Natural killer cell treated with Interleukin-12 subunit alpha and Interleukin-12 subunit beta and Interleukin-15 and Interleukin-18, amount 100 ng/mL, for 72 hours (primary cell): Measurements from ENCODE around the gene GGCT. TPM values are rescaled to one million over a fixed set of nuclear protein-coding genes. Genes with fewer than 3 reads are reported as not detected.

ENCODE experiments used
- ATAC-seq, 2 donors: fragments of 150-1000 bp; cut with Tn5 transposase in 1 of 2; sonication (Bioruptor Pico), chemical (Tn5 transposase) in 1 of 2; 2 replicates each; pipeline ENCODE4 v1.10.0; 2021
- DNase-seq: peaks from one replicate; pipeline ENCODE4 v3.0.0; 2022; ENCODE audit warnings: low spot score
- H3K27ac Mint-ChIP-seq, 2 donors: 1 replicate in 1 of 2; 2 replicates in 1 of 2; pipeline ENCODE4 v1.8.0; 2022; ENCODE audit warnings: mixed read lengths in 2 of 2, mild to moderate bottlenecking in 1 of 2, moderate library complexity in 1 of 2
- H3K27me3 Mint-ChIP-seq, 2 donors: 1 replicate in 1 of 2; 2 replicates in 1 of 2; pipeline ENCODE4 v1.8.0; 2022; ENCODE audit warnings: mixed read lengths in 2 of 2
- H3K36me3 Mint-ChIP-seq: one replicate; pipeline ENCODE4 v1.8.0; 2022; ENCODE audit warnings: mixed read lengths
- H3K4me1 Mint-ChIP-seq, 2 donors: 1 replicate in 1 of 2; 2 replicates in 1 of 2; pipeline ENCODE4 v1.8.0; 2022; ENCODE audit warnings: low read depth in 2 of 2, mixed read lengths in 2 of 2, mild to moderate bottlenecking in 1 of 2
- H3K4me3 Mint-ChIP-seq: one replicate; pipeline ENCODE4 v1.8.0; 2022; ENCODE audit warnings: mixed read lengths
- H3K9me3 Mint-ChIP-seq: 2 replicates; pipeline ENCODE4 v1.8.0; 2022; ENCODE audit warnings: mixed read lengths
- total RNA-seq, 2 donors: library from RNA; stranded (reverse); gene quantifications; one replicate each; pipeline ENCODE4 v1.2.3, GENCODE V29; 2022

Gene GGCT
- total RNA-seq, 2 donors from 2014 or later: 37.9 to 61.7 TPM

GRCh38 chr7:30458311-30458710, 46.3 kb downstream of the GGCT start:
- H3K36me3 Mint-ChIP-seq: no peaks in the 10 kb centered on the region
- DNase-seq (no peak), ATAC-seq (no peak)
- peaks cover 0 to 9% of the 10 kb centered on the region in 2 donors for H3K4me1 Mint-ChIP-seq
- no peaks in the 10 kb centered on the region for H3K27me3 Mint-ChIP-seq
- H3K4me3 Mint-ChIP-seq: no peak overlapping the region
- no peaks in the 10 kb centered on the region for H3K9me3 Mint-ChIP-seq
- H3K27ac Mint-ChIP-seq: no peak overlapping the region

GRCh38 chr7:30453921-30454320, 50.7 kb downstream of the GGCT start:
- Mint-ChIP-seq H3K36me3 (no peaks in the 10 kb centered on the region), H3K27me3 (no peaks in the 10 kb centered on the region), H3K9me3 (no peaks in the 10 kb centered on the region), H3K27ac (no peak overlapping the region), H3K4me1 (no peaks in the 10 kb centered on the region), H3K4me3 (no peak overlapping the region)
- no peak for ATAC-seq
- DNase-seq: no peak

GRCh38 chr7:30453016-30453415, 51.6 kb downstream of the GGCT start:
- H3K4me3 Mint-ChIP-seq: no peak overlapping the region
- ATAC-seq: no peak
- DNase-seq: no peak
- H3K9me3 Mint-ChIP-seq: no peaks in the 10 kb centered on the region
- no peaks in the 10 kb centered on the region for H3K27me3 Mint-ChIP-seq
- H3K4me1 Mint-ChIP-seq: no peaks in the 10 kb centered on the region
- H3K27ac Mint-ChIP-seq: no peak overlapping the region
- no peaks in the 10 kb centered on the region for H3K36me3 Mint-ChIP-seq

DNA sequence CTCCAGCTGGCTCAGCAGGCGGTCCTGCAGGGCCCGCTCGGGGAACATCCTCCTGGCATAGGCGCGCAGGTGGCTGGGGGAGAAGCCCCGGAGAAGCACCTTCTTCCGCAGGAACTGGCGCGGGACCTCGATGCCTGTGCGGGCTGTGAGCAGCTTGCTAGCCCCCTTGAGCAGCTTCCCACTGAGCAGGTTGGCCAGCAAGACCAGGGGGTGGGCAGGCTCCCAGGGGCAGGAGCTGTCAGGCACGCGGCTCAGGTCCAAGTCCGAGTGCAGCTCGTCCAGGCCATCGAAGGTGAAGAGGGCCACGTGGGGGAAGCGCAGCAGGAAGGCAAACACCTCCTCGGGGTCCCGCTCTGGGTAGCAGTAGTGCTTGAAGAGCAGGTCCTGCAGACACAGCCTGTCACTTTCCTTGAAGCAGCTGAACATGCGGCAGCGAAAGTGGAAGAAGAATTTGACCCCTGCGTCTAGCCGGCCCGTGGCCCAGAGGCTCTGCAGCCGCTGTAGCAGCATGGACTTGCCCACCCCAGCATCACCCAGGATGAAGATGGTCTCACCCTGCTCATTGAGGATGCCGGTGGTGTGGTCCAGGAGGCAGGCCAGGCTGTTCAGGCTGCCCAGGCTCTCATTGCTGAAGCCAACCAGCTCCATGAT, 52.2 kb downstream of the GGCT start:
- H3K36me3 Mint-ChIP-seq: no peaks in the 10 kb centered on the region
- H3K27ac Mint-ChIP-seq: no peak overlapping the region
- no peak for DNase-seq

DNA sequence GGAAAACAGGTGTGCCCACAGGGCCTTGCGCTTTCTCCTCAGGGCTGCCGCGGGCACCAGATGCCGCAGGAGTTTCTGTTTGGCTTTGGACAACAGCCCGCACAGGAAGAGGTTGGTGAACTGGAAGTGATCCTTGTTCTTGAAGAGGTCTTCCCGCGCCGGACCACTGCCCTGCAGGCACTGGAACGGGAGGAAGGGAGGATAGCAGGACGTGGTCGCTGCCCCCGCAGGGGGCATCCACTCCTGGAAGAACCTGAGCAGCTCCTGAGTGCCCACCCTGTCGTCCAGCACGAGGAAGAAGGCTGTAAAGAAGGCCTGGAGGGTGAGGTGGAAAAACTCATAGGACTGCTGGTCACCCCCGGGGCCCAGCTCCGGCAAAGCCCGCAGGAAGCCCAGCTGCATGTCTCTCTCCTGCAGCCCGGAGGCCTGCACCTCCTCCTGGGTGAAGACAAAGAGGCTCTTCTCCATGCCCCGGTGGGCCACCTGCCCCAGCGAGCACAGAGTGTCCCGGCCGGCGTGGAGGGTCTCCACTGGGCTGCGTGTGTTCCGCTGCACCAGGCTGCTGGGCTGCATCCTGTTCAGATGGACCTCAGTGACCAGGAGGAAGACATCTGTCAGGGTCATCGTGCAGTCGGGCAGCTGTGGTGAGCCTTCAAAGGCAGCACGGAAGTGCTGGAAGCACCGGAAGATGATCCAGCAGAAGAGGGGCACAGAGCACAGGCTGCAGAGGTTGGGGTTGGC, 52.9 kb downstream of the GGCT start:
- ATAC-seq: no peak
- no peaks in the 10 kb centered on the region for H3K9me3 Mint-ChIP-seq
- H3K27ac Mint-ChIP-seq: no peak overlapping the region
- no peak for DNase-seq
- H3K27me3 Mint-ChIP-seq: no peaks in the 10 kb centered on the region
- no peaks in the 10 kb centered on the region for H3K36me3 Mint-ChIP-seq
- no peaks in the 10 kb centered on the region for H3K4me1 Mint-ChIP-seq
- no peak overlapping the region for H3K4me3 Mint-ChIP-seq

More for the DNA sequence above, 52.2 kb downstream of the GGCT start:
- no peak for ATAC-seq
- Mint-ChIP-seq H3K4me3 (no peak overlapping the region), H3K4me1 (no peaks in the 10 kb centered on the region), H3K27me3 (no peaks in the 10 kb centered on the region), H3K9me3 (no peaks in the 10 kb centered on the region)

DNA sequence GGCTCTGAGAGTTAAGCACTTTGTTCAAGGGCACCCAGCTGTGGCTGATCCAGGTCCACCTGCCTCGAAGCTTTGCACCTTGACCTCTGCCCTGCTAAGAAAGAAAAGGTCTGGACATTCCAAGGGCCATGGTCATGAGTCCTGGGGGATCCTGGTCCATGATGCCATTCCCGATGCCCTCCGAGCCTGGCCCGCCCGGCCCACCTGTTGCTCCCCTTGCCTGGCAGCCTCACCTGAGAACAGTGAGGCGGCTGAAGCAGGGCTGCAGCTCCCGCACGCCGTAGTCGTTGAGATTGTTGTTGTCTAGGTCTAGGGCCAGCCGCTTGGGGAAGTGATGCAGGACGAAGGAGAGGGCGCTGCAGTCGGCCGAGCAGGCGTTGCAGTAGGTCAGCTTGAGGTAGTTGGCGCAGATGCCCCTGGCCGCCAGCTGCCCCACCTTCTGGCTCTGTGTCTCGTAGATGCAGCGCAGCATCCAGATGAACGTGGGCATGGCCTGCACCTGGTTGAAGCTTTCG, 53.6 kb downstream of the GGCT start:
- peaks cover 2 to 3% of the 10 kb centered on the region in 2 donors for H3K4me1 Mint-ChIP-seq
- H3K9me3 Mint-ChIP-seq: no peaks in the 10 kb centered on the region
- H3K27ac Mint-ChIP-seq: no peak overlapping the region
- ATAC-seq (no peak), DNase-seq (no peak)
- H3K36me3 Mint-ChIP-seq: no peaks in the 10 kb centered on the region
- H3K4me3 Mint-ChIP-seq: no peak overlapping the region
- H3K27me3 Mint-ChIP-seq: no peaks in the 10 kb centered on the region

DNA sequence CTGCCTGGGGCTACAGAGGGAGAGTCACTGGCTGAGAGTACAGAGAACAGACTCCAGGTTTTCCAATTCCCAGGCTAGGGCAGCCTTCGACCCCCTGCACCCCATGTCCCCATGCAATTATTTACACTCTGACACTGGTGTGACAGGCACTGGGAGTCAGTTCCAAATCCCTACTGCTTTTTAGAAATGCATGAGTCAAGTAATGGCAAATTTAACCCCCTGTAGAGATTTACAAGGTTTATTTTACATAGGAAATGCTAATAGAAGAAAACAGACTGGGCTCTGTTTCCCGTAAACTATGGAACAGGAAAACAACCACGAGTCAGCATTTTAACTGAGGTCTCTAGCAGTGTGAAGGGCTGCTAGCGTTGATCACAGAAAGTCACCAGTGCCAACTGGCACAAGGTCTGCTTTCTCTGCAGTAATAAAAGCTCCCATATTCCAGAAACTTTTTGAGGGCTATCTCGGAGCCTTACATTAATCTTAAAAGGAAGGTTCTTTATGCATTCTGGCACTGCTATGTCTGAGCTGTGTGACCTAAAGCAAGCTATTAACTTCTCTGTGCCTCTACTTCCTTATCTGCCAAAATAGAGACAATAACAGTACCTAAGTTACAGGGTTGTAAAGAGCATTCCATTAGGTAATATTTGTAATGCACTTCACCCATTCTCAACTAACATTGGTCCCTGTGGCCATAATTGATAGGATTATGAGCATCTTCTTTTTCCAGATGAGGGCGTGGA, 54.2 kb downstream of the GGCT start:
- H3K27me3 Mint-ChIP-seq: no peaks in the 10 kb centered on the region
- H3K27ac Mint-ChIP-seq: no peak overlapping the region
- no peaks in the 10 kb centered on the region for H3K9me3 Mint-ChIP-seq
- DNase-seq: no peak
- H3K36me3 Mint-ChIP-seq: no peaks in the 10 kb centered on the region
- no peak overlapping the region for H3K4me3 Mint-ChIP-seq
- no peak for ATAC-seq
- peaks cover 6% of the 10 kb centered on the region in 2 donors for H3K4me1 Mint-ChIP-seq

DNA sequence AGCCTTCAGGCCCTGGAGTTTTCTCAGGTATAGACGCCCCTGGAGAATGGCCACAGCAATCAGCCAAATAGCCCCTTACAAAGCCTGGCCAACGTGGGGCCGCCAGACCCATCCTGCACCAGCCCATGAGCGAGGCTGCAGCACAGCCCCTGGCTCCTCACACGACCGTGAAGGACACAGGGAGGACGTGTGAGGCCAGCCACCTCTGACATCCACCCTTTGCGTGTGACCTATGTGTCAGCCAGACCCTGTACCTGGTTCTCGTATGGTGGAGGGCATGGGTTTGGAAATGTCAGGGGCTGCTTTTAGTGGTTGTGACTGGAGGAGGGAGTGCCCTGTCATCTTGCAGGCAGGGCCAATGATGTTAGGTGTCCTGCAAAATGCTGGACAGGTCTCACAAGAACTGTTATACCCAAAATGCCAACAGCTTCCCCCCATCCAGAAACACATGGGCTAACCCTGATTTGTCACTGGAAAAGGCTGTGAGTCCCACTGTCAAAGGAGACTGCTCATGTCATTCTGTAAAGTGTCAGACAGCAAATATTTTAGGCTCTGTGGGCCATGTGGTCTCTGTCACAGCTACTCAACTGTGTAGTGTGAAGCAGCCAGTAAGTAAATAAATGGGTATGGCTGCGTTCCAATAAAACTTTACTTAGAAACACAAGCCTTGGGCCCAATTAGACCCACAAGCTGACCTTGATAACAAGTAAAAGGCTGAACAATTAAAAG, 56.0 kb downstream of the GGCT start:
- H3K4me3 Mint-ChIP-seq: no peak overlapping the region

DNA sequence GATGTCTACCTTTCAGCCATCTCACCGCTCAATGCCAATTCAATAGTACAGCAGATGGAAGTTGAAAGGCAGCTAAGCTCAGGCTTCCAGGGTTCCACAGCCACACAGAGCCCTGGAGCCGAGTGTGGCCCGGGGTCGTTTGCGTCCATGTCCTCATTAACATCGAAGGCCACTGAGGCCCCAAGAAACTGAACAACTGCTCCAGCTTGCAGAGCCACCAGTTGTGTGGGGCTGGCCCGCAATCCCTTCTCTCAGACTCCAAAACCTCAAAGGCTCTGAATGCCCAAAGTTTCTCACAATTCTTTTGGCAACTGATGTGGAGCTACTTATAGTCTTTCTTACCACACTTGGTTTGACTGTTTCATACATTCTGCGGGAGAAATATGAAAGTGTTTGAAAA, 57.2 kb downstream of the GGCT start:
- Mint-ChIP-seq H3K36me3 (no peaks in the 10 kb centered on the region), H3K27me3 (no peaks in the 10 kb centered on the region), H3K4me3 (no peak overlapping the region), H3K27ac (no peak overlapping the region), H3K4me1 (peaks cover 6% of the 10 kb centered on the region in 2 donors), H3K9me3 (no peaks in the 10 kb centered on the region)
- ATAC-seq (no peak), DNase-seq (no peak)

More for the DNA sequence above, 56.0 kb downstream of the GGCT start:
- Mint-ChIP-seq H3K27me3 (no peaks in the 10 kb centered on the region), H3K36me3 (no peaks in the 10 kb centered on the region), H3K9me3 (no peaks in the 10 kb centered on the region), H3K4me1 (peaks cover 6% of the 10 kb centered on the region in 2 donors), H3K27ac (no peak overlapping the region)
- ATAC-seq: no peak
- no peak for DNase-seq

Other genes starting within 250 kb of the GGCT start
- gene ZNRF2, start 220.2 kb downstream of the GGCT start, total RNA-seq: 10 to 100 TPM; 10.4 to 12.3 TPM
- 10 to 100 TPM in 1 of 2 donors, 1 to 10 TPM in 1; 8.9 to 11.6 TPM for gene NOD1, start 26.0 kb downstream of the GGCT start, total RNA-seq
- gene GARS1, start 90.0 kb upstream of the GGCT start, total RNA-seq: 100 to 1,000 TPM; 178 to 200 TPM
- gene CRHR2, start 177.6 kb upstream of the GGCT start, total RNA-seq: not detected
- under 1 TPM in 1 of 2 donors, not detected in 1; 0.33 TPM for gene INMT, start 247.3 kb upstream of the GGCT start, total RNA-seq